Upper lobe of left lung (tissue), 4 donors: Measurements from ENCODE around the gene TSG101.

Experiments used
- POLR2A ChIP-seq, 4 donors: fragments of 450-650 bp; IDR thresholded peaks; one replicate each; pipeline ENCODE4 v1.5.1; 2016 to 2017; ENCODE audit warnings: antibody characterized with exemption in 4 of 4, mild to moderate bottlenecking in 2 of 4
- POLR2AphosphoS5 ChIP-seq, 2 donors: sonication (generic); formaldehyde crosslinking; IDR thresholded peaks; one replicate each; pipeline ENCODE4 v1.5.1; 2017; ENCODE audit warnings: antibody characterized with exemption in 2 of 2
- TF ChIP-seq, protein P1 (sequence below), 6 experiments: fragments of 450-650 bp in 4 of 6; fragments of 200-600 bp in 2 of 6; sonication (generic) in 2 of 6; IDR thresholded peaks; one replicate each; pipeline ENCODE4 v1.5.1; 2016 to 2019; ENCODE audit warnings: antibody characterized with exemption in 6 of 6

- TF ChIP-seq, protein P1, sequence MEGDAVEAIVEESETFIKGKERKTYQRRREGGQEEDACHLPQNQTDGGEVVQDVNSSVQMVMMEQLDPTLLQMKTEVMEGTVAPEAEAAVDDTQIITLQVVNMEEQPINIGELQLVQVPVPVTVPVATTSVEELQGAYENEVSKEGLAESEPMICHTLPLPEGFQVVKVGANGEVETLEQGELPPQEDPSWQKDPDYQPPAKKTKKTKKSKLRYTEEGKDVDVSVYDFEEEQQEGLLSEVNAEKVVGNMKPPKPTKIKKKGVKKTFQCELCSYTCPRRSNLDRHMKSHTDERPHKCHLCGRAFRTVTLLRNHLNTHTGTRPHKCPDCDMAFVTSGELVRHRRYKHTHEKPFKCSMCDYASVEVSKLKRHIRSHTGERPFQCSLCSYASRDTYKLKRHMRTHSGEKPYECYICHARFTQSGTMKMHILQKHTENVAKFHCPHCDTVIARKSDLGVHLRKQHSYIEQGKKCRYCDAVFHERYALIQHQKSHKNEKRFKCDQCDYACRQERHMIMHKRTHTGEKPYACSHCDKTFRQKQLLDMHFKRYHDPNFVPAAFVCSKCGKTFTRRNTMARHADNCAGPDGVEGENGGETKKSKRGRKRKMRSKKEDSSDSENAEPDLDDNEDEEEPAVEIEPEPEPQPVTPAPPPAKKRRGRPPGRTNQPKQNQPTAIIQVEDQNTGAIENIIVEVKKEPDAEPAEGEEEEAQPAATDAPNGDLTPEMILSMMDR (IDR thresholded peaks at IDR 0.05), result no peak
- TF ChIP-seq POLR2AphosphoS5 (IDR thresholded peaks at IDR 0.05), result no peak
- TF ChIP-seq POLR2A (IDR thresholded peaks at IDR 0.05), result no peak
Observed at GRCh38 chr11:18522388-18522787, 4.4 kb downstream of the TSG101 start.
